PC-3 (cell line): ENCODE measurements around the gene PPP1R1B. TPM values are rescaled to one million over a fixed set of nuclear protein-coding genes. Genes with fewer than 3 reads are reported as not detected.

Experiments
- ATAC-seq: fragments of 200-7000 bp; cut with Tn5 transposase; 2 replicates; pipeline ENCODE4 v1.9.1; 2020; ENCODE audit warnings: mild to moderate bottlenecking, moderate library complexity
- BruUV-seq: library from RNA; stranded (reverse); fragments of 400-500 nt; replicated peaks from 2 replicates; lab custom pipeline; 2021; lab: Mats Ljungman, UMichigan
- CTCF ChIA-PET: fragments of 300-600 bp; sonication (Branson Sonifier 250); formaldehyde crosslinking; loops from one replicate; lab custom pipeline; 2022; ENCODE audit warnings: antibody characterized with exemption; lab: Charles Lee
- POLR2A ChIA-PET: fragments of 300-600 bp; sonication (Branson Sonifier 250); formaldehyde crosslinking; loops from one replicate; lab custom pipeline; 2022; ENCODE audit warnings: antibody characterized with exemption; ENCODE audit not compliant: unreplicated experiment; lab: Charles Lee
- DNase-seq: peaks from one replicate; pipeline ENCODE4 v3.0.0-alpha.2; 2015
- H2AFZ ChIP-seq: fragments of 300-600 bp; sonication (generic); 2 replicates; pipeline ENCODE4 v1.6.0; 2016; ENCODE audit warnings: antibody characterized with exemption, low read length
- H3F3A ChIP-seq: fragments of 300-600 bp; sonication (generic); one replicate; pipeline ENCODE4 v1.6.0; 2017; ENCODE audit warnings: antibody characterized with exemption, low read length, control low read depth, mild to moderate bottlenecking; ENCODE audit not compliant: unreplicated experiment
- H3K27ac ChIP-seq: fragments of 300-600 bp; sonication (generic); 2 replicates; pipeline ENCODE4 v1.5.1; 2016; ENCODE audit warnings: mild to moderate bottlenecking, low read length
- H3K27me3 ChIP-seq: fragments of 300-600 bp; sonication (generic); 2 replicates; pipeline ENCODE4 v1.6.1; 2016; ENCODE audit warnings: low read length, mixed read lengths
- H3K36me3 ChIP-seq: fragments of 300-600 bp; sonication (generic); 2 replicates; pipeline ENCODE4 v1.6.1; 2016; ENCODE audit warnings: low read depth, mixed run types, low read length, mixed read lengths
- H3K4me1 ChIP-seq: fragments of 300-600 bp; sonication (generic); 2 replicates; pipeline ENCODE4 v1.5.1; 2016; ENCODE audit warnings: low read length; ENCODE audit not compliant: insufficient read depth
- H3K4me2 ChIP-seq: fragments of 300-600 bp; sonication (generic); 2 replicates; pipeline ENCODE4 v1.6.0; 2016; ENCODE audit warnings: low read length
- H3K4me3 ChIP-seq: fragments of 300-600 bp; sonication (generic); 2 replicates; pipeline ENCODE4 v1.5.1; 2016; ENCODE audit warnings: mild to moderate bottlenecking, low read length, mixed read lengths
- H3K79me2 ChIP-seq: fragments of 300-600 bp; sonication (generic); 2 replicates; pipeline ENCODE4 v1.6.1; 2017; ENCODE audit warnings: low read length, mixed read lengths
- H3K9ac ChIP-seq: fragments of 300-600 bp; sonication (generic); 2 replicates; pipeline ENCODE4 v1.6.0; 2016; ENCODE audit warnings: mild to moderate bottlenecking, low read length
- H3K9me2 ChIP-seq: fragments of 300-600 bp; sonication (generic); replicated peaks from 2 replicates; pipeline ENCODE4 v1.6.1; 2016; ENCODE audit warnings: mixed run types, low read length, mixed read lengths
- H3K9me3 ChIP-seq: fragments of 300-600 bp; sonication (generic); 2 replicates; pipeline ENCODE4 v1.6.1; 2016; ENCODE audit warnings: low read length, mixed read lengths
- H4K20me1 ChIP-seq: fragments of 300-600 bp; sonication (generic); 2 replicates; pipeline ENCODE4 v1.6.1; 2016; ENCODE audit warnings: low read length, mixed read lengths
- CTCF ChIP-seq: fragments of 300-600 bp; sonication (generic); conservative IDR thresholded peaks from 2 replicates; pipeline ENCODE4 v1.5.1; 2017; ENCODE audit warnings: antibody characterized with exemption, low read depth, mild to moderate bottlenecking, low read length
- EZH2 ChIP-seq: fragments of 300-600 bp; sonication (generic); IDR thresholded peaks from one replicate; pipeline ENCODE4 v1.6.1; 2017; ENCODE audit warnings: antibody characterized with exemption, mild to moderate bottlenecking, low read length; ENCODE audit not compliant: unreplicated experiment
- EZH2phosphoT487 ChIP-seq: fragments of 300-600 bp; sonication (generic); IDR thresholded peaks from 2 replicates; pipeline ENCODE4 v1.6.1; 2018; ENCODE audit warnings: mild to moderate bottlenecking, antibody characterized with exemption, low read length, borderline replicate concordance
- intact Hi-C: fragments of 100-400 bp; cut with micrococcal nuclease; formaldehyde crosslinking; loops from 2 replicates; pipeline ENCODE4 v1.9.0; 2023
- total RNA-seq: library from RNA; depleted of rRNA; stranded (reverse); fragments of >200 nt; gene quantifications from 2 replicates; pipeline ENCODE4 v1.2.3, GENCODE V29; 2014

Gene PPP1R1B
- total RNA-seq, 1 experiment from 2014 or later = 3.1 TPM

DNA sequence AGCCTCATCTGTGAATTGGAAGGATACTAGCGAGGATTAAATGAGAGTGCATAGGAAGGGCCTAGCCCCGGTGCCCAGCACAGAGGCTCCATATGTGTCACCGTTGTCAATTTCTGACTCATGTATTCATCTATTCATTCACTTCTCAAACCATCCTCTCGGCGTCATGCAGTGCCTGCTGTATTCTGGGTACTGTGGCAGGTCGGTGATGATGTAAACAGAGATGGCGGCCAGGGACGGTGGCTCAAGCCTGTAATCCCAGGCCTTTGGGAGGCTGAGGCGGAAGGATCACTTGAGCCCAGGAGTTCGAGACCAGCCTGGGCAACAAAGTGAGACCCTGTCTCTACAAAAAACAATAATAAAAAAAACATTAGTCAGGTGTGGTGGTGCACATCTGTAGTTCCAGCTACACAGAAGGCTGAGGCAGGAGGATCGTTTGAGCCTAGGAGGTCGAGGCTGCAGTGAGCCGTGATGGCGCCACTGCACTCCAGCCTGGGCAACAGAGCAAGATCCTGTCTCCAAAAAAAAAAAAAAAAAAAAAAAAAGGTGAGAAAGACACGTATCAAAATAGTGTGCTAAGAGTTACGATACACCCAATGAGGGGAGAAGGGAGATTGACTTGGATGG lies 4.3 kb upstream of the PPP1R1B start:
- POLR2A ChIA-PET = no interaction called here
- no peaks in the 10 kb centered on the region for H3K79me2 ChIP-seq
- peak overlapping the region; percentile 74 for H3K4me2 ChIP-seq
- H2AFZ ChIP-seq = peak overlapping the region; percentile 66
- H4K20me1 ChIP-seq = no peaks in the 10 kb centered on the region
- CTCF ChIA-PET = interaction anchor here (0.6 to 1.3 kb wide), 3 partner anchors 10 to 387 kb away, joined by 3 to 6 read pairs (median 3); no protein-coding TSS in a partner anchor
- H3K27me3 ChIP-seq = peaks cover 10% of the 10 kb centered on the region
- H3K27ac ChIP-seq = no peak overlapping the region
- H3K9ac ChIP-seq = no peak overlapping the region
- intact Hi-C loops = loop anchor here (2.0 to 5.0 kb wide), 2 partner anchors 76 to 130 kb away; no protein-coding TSS in a partner anchor
- DNase-seq (peak; percentile 21), ATAC-seq (peak; percentile 16; the same call in 1 of the 2 replicates)
- H3K4me1 ChIP-seq = no peaks in the 10 kb centered on the region
- TF ChIP-seq CTCF (no peak), EZH2 (no peak), EZH2phosphoT487 (no peak)
- BruUV-seq = no TSS peak
- no peaks in the 10 kb centered on the region for H3K9me2 ChIP-seq
- no peaks in the 10 kb centered on the region for H3K9me3 ChIP-seq
- H3F3A ChIP-seq = no peaks in the 10 kb centered on the region
- H3K4me3 ChIP-seq = peak overlapping the region; percentile 48; the same call in 1 of the 2 replicates
- H3K36me3 ChIP-seq = no peaks in the 10 kb centered on the region; the same call in 1 of the 2 replicates

GRCh38 chr17:39623356-39623950 lies 3.3 kb upstream of the PPP1R1B start:
- H3K79me2 ChIP-seq = no peaks in the 10 kb centered on the region
- DNase-seq = peak; percentile 77
- CTCF ChIA-PET = interaction anchor here (0.6 to 1.1 kb wide), 8 partner anchors 9 to 162 kb away, joined by 3 to 12 read pairs (median 4); partner anchors contain the start of gene CDK12
- H3K4me1 ChIP-seq = no peaks in the 10 kb centered on the region
- no peak for TF ChIP-seq EZH2phosphoT487
- TF ChIP-seq CTCF = peak; percentile 80
- POLR2A ChIA-PET = interaction anchor here (0.6 kb wide), 1 partner anchor 291 kb away, joined by 5 read pairs; no protein-coding TSS in a partner anchor
- no peaks in the 10 kb centered on the region for H3K9me3 ChIP-seq
- no peaks in the 10 kb centered on the region for H3K9me2 ChIP-seq
- ATAC-seq = peak; percentile 51
- no peaks in the 10 kb centered on the region for H4K20me1 ChIP-seq
- intact Hi-C loops = loop anchor here (2.0 to 5.0 kb wide), 2 partner anchors 77 to 129 kb away; no protein-coding TSS in a partner anchor
- H3K36me3 ChIP-seq = no peaks in the 10 kb centered on the region; the same call in 1 of the 2 replicates
- H3K4me3 ChIP-seq = no peak overlapping the region
- no peak overlapping the region for H3K27ac ChIP-seq
- no TSS peak for BruUV-seq
- no peaks in the 10 kb centered on the region for H3F3A ChIP-seq
- no peak overlapping the region for H2AFZ ChIP-seq
- peaks cover 13% of the 10 kb centered on the region for H3K27me3 ChIP-seq
- H3K9ac ChIP-seq = no peak overlapping the region
- H3K4me2 ChIP-seq = no peak overlapping the region
